GM21390 (cell line): ENCODE measurements around the gene FADS6.

ENCODE experiments used
- ATAC-seq: cut with Tn5 transposase; IDR thresholded peaks from one replicate; pipeline ENCODE4 v1.9.1; 2021; ENCODE audit not compliant: unreplicated experiment

FADS6 gene

GRCh38 chr17:74833501-74834377 lies 59.7 kb downstream of the FADS6 start:
- no peak for ATAC-seq

- no peak for ATAC-seq
Measured at GRCh38 chr17:74832421-74832820, 61.0 kb downstream of the FADS6 start.

GRCh38 chr17:74831444-74832146 lies 61.8 kb downstream of the FADS6 start:
- ATAC-seq = no peak

- ATAC-seq = no peak
Measured at GRCh38 chr17:74830861-74831260, 62.6 kb downstream of the FADS6 start.

GRCh38 chr17:74827800-74828199 lies 65.6 kb downstream of the FADS6 start:
- ATAC-seq = no peak
